Esophagus muscularis mucosa (tissue), 4 donors: ENCODE data around the gene CDK5. TPM values are rescaled to one million over a fixed set of nuclear protein-coding genes. Genes with fewer than 3 reads are reported as not detected.
"Not testable (repeated sequence)": the region's sequence is repeated elsewhere in the genome, so short reads cannot be mapped to it uniquely, and the experiment has no call there.

Source experiments
- DNase-seq: peaks from one replicate; pipeline ENCODE4 v3.0.0-alpha.2; 2017; ENCODE audit errors: extremely low spot score
- H3K27ac ChIP-seq, 4 donors: fragments of 200-600 bp; sonication (generic); replicated peaks in 1 of 4; 1 replicate in 3 of 4; 2 replicates in 1 of 4; pipeline ENCODE4 v1.5.1; 2016 to 2019; ENCODE audit warnings: mild to moderate bottlenecking in 1 of 4
- H3K27me3 ChIP-seq, 4 donors: fragments of 200-600 bp; sonication (generic); one replicate each; pipeline versions ENCODE4 v1.5.1 to v1.6.0; 2016 to 2019
- H3K36me3 ChIP-seq, 4 donors: fragments of 200-600 bp; sonication (generic); one replicate each; pipeline ENCODE4 v1.5.1; 2016 to 2019
- H3K4me1 ChIP-seq, 4 donors: fragments of 200-600 bp; sonication (generic); one replicate each; pipeline ENCODE4 v1.5.1; 2016 to 2019
- H3K4me3 ChIP-seq, 4 donors: fragments of 200-600 bp; sonication (generic); 1 replicate in 2 of 4; 2 replicates in 2 of 4; pipeline ENCODE4 v1.5.1; 2016 to 2019; ENCODE audit warnings: mild to moderate bottlenecking in 4 of 4, moderate library complexity in 1 of 4
- H3K9me3 ChIP-seq, 4 donors: fragments of 200-600 bp; sonication (generic); 1 replicate in 3 of 4; 2 replicates in 1 of 4; pipeline ENCODE4 v1.5.1; 2016 to 2019
- EP300 ChIP-seq: sonication (generic); formaldehyde crosslinking; IDR thresholded peaks from one replicate; pipeline ENCODE4 v1.6.1; 2017; ENCODE audit warnings: antibody characterized with exemption
- POLR2A ChIP-seq: fragments of 450-650 bp; IDR thresholded peaks from one replicate; pipeline ENCODE4 v1.6.1; 2017; ENCODE audit warnings: antibody characterized with exemption, moderate library complexity, mild to moderate bottlenecking, low read depth
- POLR2AphosphoS5 ChIP-seq, 2 donors: sonication (generic); formaldehyde crosslinking; IDR thresholded peaks; one replicate each; pipeline ENCODE4 v1.6.1; 2017; ENCODE audit warnings: antibody characterized with exemption in 2 of 2
- WGBS: methylation state at CpG from one replicate; pipeline ENCODE4 v1.1.5; 2018; 5-methylcytosine and 5-hydroxymethylcytosine counted together
- intact Hi-C: fragments of 100-400 bp; cut with DNase I; formaldehyde crosslinking; loops from one replicate; pipeline ENCODE4 v1.15.1; 2023
- total RNA-seq, 4 donors: library from RNA; depleted of rRNA; stranded (reverse); fragments of >200 nt; gene quantifications; one replicate each; pipeline versions ENCODE4 v1.1.0 to v1.2.1, GENCODE V29; 2016
- TF ChIP-seq, protein P1 (sequence below), 3 experiments: fragments of 200-600 bp in 2 of 3; fragments of 450-650 bp in 1 of 3; sonication (generic) in 2 of 3; IDR thresholded peaks; one replicate each; pipeline ENCODE4 v1.5.1; 2017 to 2019; ENCODE audit warnings: antibody characterized with exemption in 3 of 3, mild to moderate bottlenecking in 2 of 3, moderate library complexity in 1 of 3

The CDK5 gene
- total RNA-seq, 4 donors from 2014 or later = 5.3 to 10.4 (median 9.7) TPM

DNA sequence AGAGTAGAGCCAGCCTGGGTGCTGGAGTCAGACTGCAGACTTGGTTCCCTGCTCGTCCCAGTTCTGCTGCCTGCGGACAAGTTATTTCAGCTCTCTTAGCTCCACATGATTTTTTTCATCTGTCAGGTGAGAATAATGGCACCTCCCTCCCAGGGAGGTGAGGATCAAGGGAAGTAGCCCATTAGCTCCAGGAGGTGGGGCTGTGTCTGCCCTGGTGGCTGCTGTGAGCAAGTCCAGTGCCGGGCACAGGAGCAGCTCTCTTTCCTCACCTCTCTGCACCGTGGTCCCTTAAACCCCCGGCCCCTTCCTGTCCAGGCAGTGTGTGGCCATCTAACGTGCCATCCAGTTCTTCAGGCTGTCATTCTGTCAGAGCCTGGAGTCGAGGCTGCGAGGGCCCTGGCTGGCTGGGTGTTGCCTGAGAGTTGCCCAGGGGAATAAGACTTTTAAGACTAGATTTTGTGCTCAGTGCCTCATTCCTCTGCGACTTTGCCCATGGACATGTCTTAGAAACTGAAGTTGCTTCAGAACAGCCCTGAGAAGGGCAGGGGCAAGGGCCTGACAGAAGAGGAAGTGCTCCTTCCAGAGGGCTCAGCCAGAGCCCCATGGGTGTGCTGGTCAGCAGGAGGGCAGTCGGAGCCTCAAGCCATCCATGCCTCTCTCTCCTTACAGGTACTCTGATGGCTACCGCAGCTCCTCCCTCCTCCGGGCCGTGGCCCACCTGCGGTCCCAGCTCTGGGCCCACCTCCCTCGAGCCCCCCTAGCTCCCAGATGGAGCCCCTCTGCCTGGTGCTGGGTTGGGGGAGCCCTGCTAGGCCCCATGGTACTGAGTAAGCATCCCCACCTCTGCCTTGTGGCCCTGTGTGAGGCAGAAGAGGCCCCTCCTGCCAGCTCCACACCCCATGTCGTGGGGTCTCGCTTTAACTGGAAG, 24.5 kb downstream of the CDK5 start:
- peaks cover 12 to 21% (median 14%) of the 10 kb centered on the region in 4 donors for H3K4me1 ChIP-seq
- intact Hi-C loops = no loop called here
- no peak overlapping the region for H3K4me3 ChIP-seq
- no peaks in the 10 kb centered on the region for H3K27me3 ChIP-seq
- no peak for DNase-seq
- no peaks in the 10 kb centered on the region for H3K9me3 ChIP-seq
- WGBS = 83% methylated on average over 12 of the region's 17 CpGs
- TF ChIP-seq, protein P1, sequence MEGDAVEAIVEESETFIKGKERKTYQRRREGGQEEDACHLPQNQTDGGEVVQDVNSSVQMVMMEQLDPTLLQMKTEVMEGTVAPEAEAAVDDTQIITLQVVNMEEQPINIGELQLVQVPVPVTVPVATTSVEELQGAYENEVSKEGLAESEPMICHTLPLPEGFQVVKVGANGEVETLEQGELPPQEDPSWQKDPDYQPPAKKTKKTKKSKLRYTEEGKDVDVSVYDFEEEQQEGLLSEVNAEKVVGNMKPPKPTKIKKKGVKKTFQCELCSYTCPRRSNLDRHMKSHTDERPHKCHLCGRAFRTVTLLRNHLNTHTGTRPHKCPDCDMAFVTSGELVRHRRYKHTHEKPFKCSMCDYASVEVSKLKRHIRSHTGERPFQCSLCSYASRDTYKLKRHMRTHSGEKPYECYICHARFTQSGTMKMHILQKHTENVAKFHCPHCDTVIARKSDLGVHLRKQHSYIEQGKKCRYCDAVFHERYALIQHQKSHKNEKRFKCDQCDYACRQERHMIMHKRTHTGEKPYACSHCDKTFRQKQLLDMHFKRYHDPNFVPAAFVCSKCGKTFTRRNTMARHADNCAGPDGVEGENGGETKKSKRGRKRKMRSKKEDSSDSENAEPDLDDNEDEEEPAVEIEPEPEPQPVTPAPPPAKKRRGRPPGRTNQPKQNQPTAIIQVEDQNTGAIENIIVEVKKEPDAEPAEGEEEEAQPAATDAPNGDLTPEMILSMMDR (IDR thresholded peaks at IDR 0.05) = no peak
- TF ChIP-seq EP300 = no peak
- TF ChIP-seq POLR2A = no peak
- H3K27ac ChIP-seq = no peak overlapping the region
- H3K36me3 ChIP-seq = peaks cover 24 to 69% (median 40%) of the 10 kb centered on the region in 4 donors

DNA sequence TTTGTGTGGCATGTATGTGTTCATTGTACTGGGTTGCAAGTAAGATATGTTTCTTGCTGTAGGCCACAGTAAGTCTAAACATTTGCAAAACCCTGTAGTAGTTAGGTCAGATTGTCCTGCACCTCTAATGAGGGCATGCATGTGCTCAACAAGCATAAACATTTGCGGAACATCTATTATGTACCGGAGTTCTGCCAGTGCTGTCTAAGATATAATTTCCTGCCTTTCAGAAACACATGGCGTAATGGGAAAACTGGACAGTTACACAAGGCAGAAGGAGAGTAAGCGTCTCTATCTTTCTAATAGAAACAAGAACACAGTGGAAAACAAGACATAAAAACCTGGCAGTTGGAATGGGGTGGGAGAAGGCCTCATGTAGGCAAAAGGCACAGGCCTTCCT, 26.7 kb downstream of the CDK5 start:
- H3K27me3 ChIP-seq = no peaks in the 10 kb centered on the region
- intact Hi-C loops = no loop called here
- H3K9me3 ChIP-seq = no peaks in the 10 kb centered on the region
- no peak overlapping the region for H3K27ac ChIP-seq
- H3K4me3 ChIP-seq = no peak overlapping the region
- TF ChIP-seq EP300 = no peak
- TF ChIP-seq, protein P1 (IDR thresholded peaks at IDR 0.05) = no peak
- TF ChIP-seq POLR2AphosphoS5 (IDR thresholded peaks at IDR 0.05) = no peak
- TF ChIP-seq POLR2A = no peak
- WGBS = 93% methylated on average over 4 of the region's 4 CpGs
- peaks cover 12 to 49% (median 23%) of the 10 kb centered on the region in 4 donors for H3K36me3 ChIP-seq
- DNase-seq = no peak
- peaks cover 12 to 27% (median 19%) of the 10 kb centered on the region in 4 donors for H3K4me1 ChIP-seq

DNA sequence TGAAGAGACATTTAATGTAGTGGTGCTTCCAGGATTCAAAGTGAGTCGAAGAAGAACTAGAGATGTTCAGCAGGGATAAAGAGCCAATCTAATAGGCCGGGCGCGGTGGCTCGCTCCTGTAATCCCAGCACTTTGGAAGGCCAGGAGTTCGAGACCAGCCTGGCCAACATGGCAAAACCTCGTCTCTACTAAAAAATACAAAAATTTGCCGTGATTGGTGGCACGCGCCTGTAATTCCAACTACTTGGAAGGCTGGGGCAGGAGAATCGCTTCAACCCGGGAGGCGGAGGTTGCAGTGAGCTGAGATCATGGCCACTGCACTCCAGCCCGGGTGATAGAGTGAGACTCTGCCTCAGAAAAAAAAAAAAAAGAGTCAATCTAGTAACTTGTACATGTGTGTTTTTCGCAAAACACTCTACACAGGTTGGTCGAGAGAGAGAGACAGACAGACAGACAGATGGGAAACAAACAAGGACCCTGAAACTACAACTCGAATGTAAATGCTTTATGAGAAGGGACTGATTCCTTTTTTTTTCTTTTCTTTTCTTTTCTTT, 28.7 kb downstream of the CDK5 start:
- 63% methylated on average over 17 of the region's 17 CpGs for WGBS
- peak overlapping the region; percentile 80 to 88 (median 84) for H3K27ac ChIP-seq
- H3K9me3 ChIP-seq = no peaks in the 10 kb centered on the region
- TF ChIP-seq POLR2A = no peak
- TF ChIP-seq, protein P1 (IDR thresholded peaks at IDR 0.05) = no peak
- no peak for TF ChIP-seq EP300
- TF ChIP-seq POLR2AphosphoS5 (IDR thresholded peaks at IDR 0.05) = no peak
- H3K4me3 ChIP-seq = peak overlapping the region; percentile 69 to 91 (median 74)
- no peaks in the 10 kb centered on the region for H3K27me3 ChIP-seq
- H3K36me3 ChIP-seq = peaks cover 0 to 29% (median 7%) of the 10 kb centered on the region in 4 donors
- DNase-seq = no peak
- peaks cover 7 to 27% (median 19%) of the 10 kb centered on the region in 4 donors for H3K4me1 ChIP-seq
- intact Hi-C loops = loop anchor here (5.0 kb wide), 2 partner anchors 33 to 83 kb away; no protein-coding TSS in a partner anchor

DNA sequence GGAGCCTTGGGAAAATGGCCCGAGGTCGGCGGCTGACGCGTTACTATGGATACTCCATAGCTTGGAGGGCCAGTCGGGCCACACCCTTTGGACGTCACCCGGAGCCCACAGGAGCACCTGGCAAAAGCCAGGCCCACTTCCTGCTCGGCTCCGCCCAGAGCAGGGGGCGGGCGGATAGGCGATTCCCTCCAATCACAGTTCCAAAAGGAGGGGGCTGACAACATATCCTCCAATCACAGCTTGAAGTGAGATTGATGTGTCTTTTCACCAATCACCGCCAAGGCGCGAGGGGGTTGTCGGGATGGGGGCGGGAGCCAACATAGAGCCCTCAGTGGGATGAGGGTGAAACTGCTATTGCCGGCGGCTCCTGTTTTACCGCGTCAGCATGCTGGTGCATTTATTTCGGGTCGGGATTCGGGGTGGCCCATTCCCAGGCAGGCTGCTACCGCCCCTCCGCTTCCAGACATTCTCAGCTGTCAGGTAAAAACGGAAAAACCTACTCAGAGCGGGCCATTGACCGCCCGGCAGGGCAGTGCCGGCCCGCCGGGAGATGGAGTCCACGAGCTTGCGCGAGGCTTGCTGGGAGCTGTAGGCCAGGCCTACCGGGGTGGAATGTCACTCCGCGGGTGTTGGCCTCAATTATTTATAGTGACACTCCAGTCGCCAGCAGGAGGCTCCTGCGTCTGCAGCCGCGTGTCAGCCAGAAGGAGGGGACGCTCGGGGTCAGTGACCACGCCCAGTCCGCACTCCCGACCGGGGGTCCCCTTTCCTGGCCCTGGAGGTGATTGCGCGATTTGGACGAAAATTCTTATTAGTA, 29.4 kb downstream of the CDK5 start, which contains the start of gene ABCB8:
TSS of gene ABCB8 (plus strand) at position 320 of the 817 bp plus-strand sequence. CDS start at position 386, 66 bp downstream.
- peaks cover 0 to 1% (median 0%) of the 10 kb centered on the region in 4 donors for H3K27me3 ChIP-seq
- TF ChIP-seq POLR2A (peak; percentile 48), POLR2AphosphoS5 (IDR thresholded peaks at IDR 0.05) (peak; percentile 74 to 82), EP300 (no peak)
- TF ChIP-seq, protein P1 (IDR thresholded peaks at IDR 0.05) = peak; percentile 42 to 54 (median 49)
- peak; percentile 99 for DNase-seq
- peaks cover 0 to 22% (median 4%) of the 10 kb centered on the region in 4 donors for H3K36me3 ChIP-seq
- H3K27ac ChIP-seq = peak within 1 kb of the TSS; percentile 80 to 88 (median 84)
- H3K4me3 ChIP-seq = peak within 1 kb of the TSS; percentile 69 to 91 (median 74)
- under 1% methylated on average over 19 of the region's 53 CpGs for WGBS
- H3K9me3 ChIP-seq = no peaks in the 10 kb centered on the region
- H3K4me1 ChIP-seq = peaks cover 7 to 27% (median 19%) of the 10 kb centered on the region in 4 donors
- intact Hi-C loops = loop anchor here (5.0 kb wide), 2 partner anchors 34 to 84 kb away; no protein-coding TSS in a partner anchor

DNA sequence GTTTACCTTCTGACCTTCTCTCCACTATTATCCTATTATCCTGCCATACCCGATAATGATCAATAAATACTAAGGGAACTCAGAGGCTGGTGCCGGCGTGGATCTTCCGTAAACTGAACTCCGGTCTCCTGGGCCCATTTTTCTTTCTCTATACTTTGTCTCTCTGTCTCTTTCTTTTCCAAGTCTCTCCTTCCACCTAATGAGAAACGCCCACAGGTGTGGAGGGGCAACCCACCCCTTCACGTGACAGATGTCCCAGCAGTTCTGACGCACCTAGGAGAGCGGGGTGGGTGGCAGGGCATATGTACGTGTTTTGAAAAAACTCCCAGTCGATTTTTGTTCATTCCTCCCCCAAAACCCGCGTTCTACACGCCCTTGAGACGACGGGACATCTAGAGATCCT, 30.0 kb downstream of the CDK5 start:
- WGBS = 18% methylated on average over 16 of the region's 16 CpGs
- H3K4me1 ChIP-seq = peaks cover 7 to 27% (median 19%) of the 10 kb centered on the region in 4 donors
- H3K9me3 ChIP-seq, DNase-seq, H3K27me3 ChIP-seq: not testable (repeated sequence)
- H3K36me3 ChIP-seq = peaks cover 0 to 16% (median under 1%) of the 10 kb centered on the region in 4 donors
- peak overlapping the region; percentile 69 to 91 (median 74) for H3K4me3 ChIP-seq
- intact Hi-C loops = loop anchor here (5.0 kb wide), 2 partner anchors 35 to 85 kb away; no protein-coding TSS in a partner anchor
- H3K27ac ChIP-seq = peak overlapping the region; percentile 80 to 88 (median 84)

DNA sequence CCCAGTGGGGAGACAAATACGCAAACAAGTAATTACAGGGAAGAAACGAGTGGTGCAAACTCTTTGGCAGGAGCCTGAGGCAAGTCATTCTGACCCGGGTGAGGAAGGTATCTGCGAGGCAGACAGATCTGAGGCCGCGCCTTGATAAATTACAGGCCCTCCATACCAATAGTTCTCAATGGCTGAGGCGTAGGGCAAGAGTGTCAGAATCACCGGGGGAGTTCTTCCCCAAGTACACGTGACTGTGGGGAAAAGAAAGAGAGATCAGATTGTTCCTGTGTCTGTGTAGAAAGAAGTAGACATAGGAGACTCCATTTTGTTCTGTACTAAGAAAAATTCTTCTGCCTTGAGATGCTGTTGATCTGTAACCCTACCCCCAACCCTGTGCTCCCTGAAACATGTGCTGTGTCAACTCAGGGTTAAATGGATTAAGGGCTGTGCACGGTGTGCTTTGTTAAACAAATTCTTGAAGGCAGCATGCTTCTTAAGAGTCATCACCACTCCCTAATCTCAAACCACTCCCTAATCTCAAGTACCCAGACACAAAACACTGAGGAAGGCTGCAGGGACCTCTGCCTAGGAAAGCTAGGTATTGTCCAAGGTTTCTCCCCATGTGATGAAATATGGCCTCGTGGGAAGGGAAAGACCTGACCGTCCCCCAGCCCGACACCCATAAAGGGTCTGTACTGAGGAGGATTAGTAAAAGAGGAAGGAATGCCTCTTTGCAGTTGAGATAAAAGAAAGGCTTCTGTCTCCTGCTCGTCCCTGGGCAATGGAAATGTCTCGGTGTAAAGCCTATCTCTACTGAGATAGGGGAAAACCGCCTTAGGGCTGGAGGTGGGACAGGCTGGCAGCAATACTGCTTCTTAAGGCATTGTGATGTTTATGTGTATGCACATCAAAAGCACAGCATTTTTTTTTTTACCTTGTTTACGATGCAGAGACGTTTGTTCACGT, 30.6 kb downstream of the CDK5 start:
- intact Hi-C loops = loop anchor here (5.0 kb wide), 2 partner anchors 35 to 85 kb away; no protein-coding TSS in a partner anchor
- H3K4me3 ChIP-seq = peak overlapping the region in 2 of 4 donors; percentile 69 to 73
- WGBS = 49% methylated on average over 19 of the region's 19 CpGs

More for the DNA sequence above, 30.6 kb downstream of the CDK5 start:
- not testable (repeated sequence) for H3K9me3 ChIP-seq, H3K36me3 ChIP-seq, H3K27me3 ChIP-seq, DNase-seq
- peak overlapping the region in 3 of 4 donors; percentile 83 to 88 (median 85) for H3K27ac ChIP-seq
- peaks cover 7 to 27% (median 19%) of the 10 kb centered on the region in 4 donors for H3K4me1 ChIP-seq
